DMS79 treated with DMSO at 0.1 percent for 48 hours (cell line): ENCODE results near the gene FER.
"Not testable (repeated sequence)": the region's sequence is repeated elsewhere in the genome, so short reads cannot be mapped to it uniquely, and the experiment has no call there.

Experiments
- DNase-seq: peaks from one replicate; lab custom pipeline; 2025; lab: John Stamatoyannopoulos, UW

The FER gene

DNA sequence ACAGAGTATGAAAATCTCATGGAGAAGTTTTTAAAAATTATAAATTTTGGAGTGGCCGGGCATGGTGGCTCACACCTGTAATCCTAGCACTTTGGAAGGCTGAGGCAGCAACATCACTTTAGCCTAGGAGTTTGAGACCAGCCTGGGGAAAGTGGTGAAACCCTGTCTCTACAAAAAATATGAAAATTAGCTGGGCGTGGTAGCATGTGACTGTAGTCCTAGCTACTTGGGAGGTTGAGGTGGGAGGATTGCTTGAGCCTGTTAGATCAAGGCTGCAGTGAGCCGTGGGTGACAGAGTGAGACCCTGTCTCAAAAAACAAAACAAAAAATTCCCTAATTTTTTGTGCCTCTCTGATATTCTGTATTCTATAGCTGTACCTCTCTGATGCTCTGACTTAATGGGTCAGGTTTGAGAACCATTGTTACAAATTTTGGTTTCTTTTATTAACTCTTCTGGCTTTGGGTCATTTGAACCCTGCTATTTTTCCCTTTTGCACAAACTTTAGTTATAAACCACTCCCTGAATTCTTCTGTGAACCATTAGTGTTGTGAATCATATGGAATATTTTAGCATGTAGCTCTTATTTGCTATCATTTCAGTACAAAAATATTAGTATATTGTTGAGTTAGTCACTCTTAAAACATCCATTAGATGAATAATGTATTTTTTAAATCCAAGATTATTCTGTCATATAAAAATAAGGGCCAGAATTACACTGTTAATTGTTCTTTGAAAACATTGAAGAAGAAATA, 51.0 kb downstream of the FER start:
- no peak for DNase-seq

DNA sequence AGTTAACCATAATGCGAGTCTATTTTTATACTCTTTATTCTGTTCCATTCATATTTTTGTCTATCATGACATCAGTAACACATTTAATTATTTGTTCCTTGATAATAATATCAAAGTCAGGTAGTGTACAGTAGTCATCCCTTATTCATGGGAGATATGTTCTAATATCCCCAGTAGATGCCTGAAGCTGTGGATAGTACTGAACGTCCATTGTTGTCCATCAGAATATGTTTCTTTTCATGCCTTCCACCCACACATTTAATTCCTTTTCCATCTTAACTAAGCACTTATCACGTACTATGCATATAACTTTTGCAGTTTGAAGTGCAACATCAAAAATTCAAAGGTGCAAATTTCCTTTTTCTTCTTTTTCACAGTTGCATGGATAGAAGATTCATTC, 53.6 kb downstream of the FER start:
- DNase-seq: no peak

DNA sequence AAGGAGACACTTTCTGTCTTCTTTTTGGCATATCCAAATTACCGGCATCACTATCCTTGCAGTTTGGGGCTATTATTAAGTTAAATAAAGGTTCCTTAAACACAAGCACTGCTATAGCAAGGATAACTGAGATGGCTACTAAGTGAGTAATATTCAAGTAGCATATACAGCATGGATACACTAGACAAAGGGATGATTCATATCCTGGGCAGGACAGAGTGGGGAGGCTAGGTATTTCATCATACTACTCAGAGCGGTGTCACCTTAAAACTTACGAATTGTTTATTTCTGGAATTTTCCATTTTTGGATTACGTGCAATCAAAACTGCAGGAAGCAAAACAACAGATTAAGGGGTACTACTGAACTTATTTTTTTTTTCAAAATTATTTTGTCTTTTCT, 54.1 kb downstream of the FER start:
- no peak for DNase-seq

DNA sequence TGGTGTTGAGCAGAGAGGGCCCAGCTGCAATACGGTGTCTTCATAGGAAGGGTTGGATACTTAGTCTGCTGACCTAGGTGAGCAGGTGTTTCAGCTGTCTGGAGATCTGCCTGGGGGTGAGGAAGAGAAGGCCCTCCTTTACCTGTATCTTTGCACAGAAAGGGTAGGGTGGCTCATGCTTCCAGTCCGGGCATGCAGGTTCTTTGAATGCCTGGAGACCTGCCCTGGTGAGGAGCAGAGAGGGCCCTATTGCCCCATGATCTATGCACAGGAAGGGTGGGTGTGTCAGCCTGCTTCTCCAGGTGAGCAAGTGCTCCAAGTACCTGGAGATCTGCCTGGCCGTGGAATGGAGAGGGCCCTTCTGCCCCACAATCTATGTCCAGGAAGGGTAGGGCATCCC, 63.0 kb downstream of the FER start:
- DNase-seq: no peak

GRCh38 chr5:108813673-108814072, 66.0 kb downstream of the FER start:
- no peak for DNase-seq

GRCh38 chr5:108814551-108814950, 66.9 kb downstream of the FER start:
- DNase-seq: no peak

- no peak for DNase-seq
Measured at GRCh38 chr5:108818613-108819272, 71.0 kb downstream of the FER start.

DNA sequence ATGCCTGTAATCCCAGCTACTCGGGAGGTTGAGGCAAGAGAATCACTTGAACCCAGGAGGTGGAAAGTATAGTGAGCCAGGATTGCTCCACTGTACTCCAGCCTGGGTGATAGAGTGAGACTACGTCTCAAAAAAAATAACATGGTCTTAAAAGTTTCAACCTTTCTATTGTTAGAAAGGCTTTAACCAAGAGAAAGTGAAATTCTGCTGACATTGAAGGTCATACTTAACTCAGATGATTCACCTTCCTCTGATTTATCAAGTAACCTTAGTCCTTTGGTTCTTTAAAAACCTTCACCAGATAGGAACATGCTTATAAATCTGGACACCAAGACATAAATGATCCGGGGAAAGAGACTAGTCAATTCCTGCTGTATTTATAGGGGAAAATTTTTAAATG, 73.3 kb downstream of the FER start:
- no peak for DNase-seq

- DNase-seq: no peak
Measured at GRCh38 chr5:108822211-108822947, 74.7 kb downstream of the FER start.

DNA sequence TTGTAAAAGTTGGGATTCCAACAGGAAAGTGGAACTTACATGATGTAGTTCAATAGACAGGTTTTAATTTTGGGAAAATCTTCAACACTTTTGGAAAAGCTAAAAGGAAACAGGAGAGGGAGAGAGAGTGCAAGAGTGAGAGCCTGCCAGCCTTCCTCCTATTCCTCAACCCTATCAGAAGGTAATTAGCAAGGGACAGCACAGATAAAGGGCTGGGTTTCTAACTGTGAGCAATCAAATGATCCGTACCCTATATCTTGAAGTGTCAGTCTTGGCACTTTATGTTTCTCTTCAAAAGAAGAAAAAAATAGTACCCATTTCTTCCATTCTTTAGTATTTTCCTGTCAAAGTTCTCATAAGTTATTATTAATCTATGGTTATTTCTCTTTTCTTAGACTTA, 79.4 kb downstream of the FER start:
- DNase-seq: no peak

- no peak for DNase-seq
Measured at GRCh38 chr5:108830705-108831276, 83.1 kb downstream of the FER start.

- no peak for DNase-seq
Measured at GRCh38 chr5:108836492-108836891, 88.8 kb downstream of the FER start.

- DNase-seq: not testable (repeated sequence)
Measured at GRCh38 chr5:108842260-108842941, 94.7 kb downstream of the FER start.

DNA sequence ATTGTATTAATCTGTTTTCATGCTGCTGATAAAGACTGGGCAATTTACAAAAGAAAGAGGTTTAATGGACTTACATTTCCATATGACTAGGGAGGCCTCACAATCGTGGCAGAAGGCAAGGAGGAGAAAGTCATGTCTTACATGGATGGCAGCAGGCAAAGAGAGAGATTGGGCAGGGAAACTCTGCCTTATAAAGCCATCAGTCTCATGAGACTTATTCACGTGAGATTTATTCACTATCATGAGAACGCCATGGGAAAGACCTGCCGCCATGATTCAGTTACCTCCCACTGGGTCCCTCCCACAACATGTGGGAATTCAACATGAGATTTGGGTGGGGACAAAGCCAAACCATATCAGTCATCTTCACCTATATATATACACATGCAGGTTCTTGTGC, 103.4 kb downstream of the FER start:
- DNase-seq: not testable (repeated sequence)

DNA sequence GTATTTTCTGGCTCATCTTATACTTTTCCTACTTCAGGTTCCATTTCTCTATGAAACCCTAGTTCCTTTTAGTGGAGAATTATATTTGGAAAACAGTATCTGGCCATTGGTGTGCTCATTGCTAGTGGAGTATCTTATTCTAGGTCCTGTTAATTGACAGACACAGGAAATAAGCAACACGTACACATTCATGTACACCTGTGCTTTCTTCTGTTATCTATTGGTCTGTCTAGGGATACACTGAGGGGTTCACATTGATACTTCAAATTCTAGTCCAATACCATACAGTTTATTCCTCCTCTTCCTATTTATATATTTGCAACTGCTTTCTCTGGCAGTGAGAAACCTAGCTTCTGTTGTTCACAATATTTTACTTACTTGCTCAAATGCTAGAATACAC, 110.2 kb downstream of the FER start:
- DNase-seq: no peak

DNA sequence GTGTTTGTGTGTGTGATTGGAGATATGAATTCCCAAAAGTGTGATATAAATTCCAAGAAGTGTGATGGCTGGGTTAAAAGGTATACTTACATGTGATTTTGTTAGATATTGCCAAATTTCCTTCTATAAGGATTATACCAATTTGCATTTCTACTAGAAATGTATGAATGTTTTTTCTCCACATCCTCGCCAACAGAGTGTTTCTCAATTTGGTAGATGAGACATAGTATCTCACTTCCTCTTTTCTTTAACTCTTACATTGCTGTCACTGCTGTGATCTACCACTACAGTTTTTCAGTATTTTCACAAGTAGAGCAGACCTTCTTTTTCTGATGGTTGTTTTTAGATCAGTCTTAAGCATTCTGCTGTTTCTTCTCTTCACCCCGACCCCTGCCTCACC, 111.3 kb downstream of the FER start:
- DNase-seq: no peak

GRCh38 chr5:108862211-108862610, 114.5 kb downstream of the FER start:
- DNase-seq: no peak

DNA sequence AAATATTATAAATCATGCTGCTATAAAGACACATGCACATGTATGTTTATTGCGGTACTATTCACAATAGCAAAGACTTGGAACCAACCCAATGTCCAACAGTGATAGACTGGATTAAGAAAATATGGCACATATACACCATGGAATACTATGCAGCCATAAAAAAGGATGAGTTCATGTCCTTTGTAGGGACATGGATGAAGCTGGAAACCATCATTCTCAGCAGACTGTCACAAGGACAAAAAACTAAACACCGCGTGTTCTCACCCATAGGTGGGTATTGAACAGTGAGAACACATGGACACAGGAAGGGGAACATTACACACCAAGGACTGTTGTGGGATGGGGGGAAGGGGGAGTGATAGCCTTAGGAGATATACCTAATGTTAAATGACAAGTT, 118.4 kb downstream of the FER start:
- not testable (repeated sequence) for DNase-seq

- no peak for DNase-seq
Measured at GRCh38 chr5:108867656-108868055, 120.0 kb downstream of the FER start.

DNA sequence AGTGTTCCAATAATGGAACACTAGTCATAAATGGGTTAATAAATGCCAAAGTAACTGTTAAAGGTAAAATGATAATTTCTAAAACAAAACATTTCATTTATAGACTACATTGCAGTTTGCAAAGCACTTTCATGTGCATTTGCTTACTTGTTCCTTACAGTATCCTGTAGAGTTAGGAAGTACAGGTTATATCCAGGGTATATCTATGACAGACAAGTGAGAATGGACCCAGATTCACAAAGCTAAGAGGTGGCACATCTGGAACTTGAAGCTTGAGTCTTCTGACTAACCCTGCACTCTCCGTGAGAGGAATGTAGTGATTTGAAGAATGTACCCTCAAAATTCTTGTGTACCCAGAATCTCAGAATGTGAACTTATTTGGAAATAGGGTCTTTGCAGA, 121.4 kb downstream of the FER start:
- no peak for DNase-seq

DNA sequence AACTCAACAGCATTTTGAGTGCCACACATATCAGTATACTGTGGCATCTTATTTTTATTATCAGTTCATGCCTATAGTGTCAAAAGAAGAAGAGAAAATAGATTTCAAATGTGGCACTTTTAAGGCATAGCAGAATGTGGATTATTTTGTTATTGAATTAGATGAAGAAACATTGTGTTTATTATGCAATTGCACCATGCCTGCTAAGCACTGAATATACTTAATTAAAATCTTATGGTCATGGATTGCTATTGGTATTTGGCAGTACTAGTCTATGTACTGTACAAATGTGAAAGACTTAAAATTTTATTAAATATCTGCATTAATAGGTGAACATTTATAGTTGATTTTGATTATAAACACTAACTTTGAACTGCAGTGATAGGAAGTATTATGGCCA, 128.8 kb downstream of the FER start:
- DNase-seq: no peak

- no peak for DNase-seq
Measured at GRCh38 chr5:108878756-108879155, 131.1 kb downstream of the FER start.
